ENCODE results near the gene IL2RG.

IL2RG gene

DNA sequence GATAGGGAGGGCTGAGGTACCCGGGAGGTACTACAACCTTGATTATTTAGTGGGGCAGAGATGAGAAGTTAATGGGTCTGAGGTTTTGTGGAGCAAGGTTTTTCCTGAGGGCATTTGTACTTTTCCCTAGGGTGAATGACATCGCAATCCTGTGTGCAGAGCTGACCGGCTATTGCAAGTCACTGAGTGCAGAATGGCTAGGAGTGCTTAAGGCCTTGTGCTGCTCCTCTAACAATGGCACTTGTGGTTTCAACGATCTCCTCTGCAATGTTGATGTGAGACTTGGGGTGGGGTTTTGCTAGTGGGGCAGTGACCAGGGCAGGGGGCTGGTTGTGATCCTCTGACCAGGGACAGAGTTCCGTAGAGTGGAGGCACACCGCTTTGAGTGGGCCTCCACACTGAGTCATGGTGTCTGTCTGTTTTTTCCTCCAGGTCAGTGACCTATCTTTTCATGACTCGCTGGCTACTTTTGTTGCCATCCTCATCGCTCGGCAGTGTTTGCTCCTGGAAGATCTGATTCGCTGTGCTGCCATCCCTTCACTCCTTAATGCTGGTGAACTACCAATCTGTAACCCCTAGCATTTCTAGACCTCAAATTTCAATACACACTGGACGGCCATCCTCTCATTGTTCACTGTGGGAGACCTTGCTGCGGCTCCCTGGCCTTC is 16.9 kb upstream of the IL2RG start:
- intact Hi-C loops (cut with micrococcal nuclease): loop anchor here (5.0 kb wide), 1 partner anchor 131 kb away; no protein-coding TSS in a partner anchor
- peaks cover 30% of the 10 kb centered on the region for H3K4me1 Mint-ChIP-seq (ENCODE audit: low read depth)
- peaks cover 100% of the 10 kb centered on the region for H3K36me3 Mint-ChIP-seq (ENCODE audit: low read depth)
- H3K27me3 Mint-ChIP-seq: no peaks in the 10 kb centered on the region
- no peaks in the 10 kb centered on the region for H3K9me3 Mint-ChIP-seq
- peak overlapping the region; percentile 67 for H3K27ac Mint-ChIP-seq
- H3K4me3 Mint-ChIP-seq: no peak overlapping the region

DNA sequence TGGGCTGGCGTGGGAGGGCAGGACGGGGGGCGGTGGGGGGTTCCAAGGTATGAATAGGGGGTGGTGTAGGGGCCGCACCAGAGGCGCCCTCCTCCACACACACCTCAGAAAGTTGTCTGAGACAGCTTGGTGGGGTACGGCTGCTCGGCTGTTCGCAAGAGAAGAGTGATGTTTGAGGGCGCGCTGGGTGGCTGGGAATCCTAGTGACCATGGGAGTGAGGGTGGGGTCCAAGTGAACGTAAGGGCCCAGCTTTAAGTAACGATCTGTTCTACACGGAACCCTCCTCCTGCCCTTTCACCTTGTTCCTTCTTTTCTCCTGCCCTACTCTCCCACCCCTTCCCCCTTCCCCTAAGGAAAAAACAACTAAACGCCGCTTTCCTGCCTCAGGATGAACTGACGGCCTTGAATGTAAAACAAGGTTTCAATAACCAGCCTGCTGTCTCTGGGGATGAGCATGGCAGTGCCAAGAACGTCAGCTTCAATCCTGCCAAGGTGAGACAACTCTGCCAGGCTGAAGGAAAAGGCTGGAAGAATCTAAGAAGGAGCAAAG is 7.7 kb upstream of the IL2RG start:
- no peaks in the 10 kb centered on the region for H3K9me3 Mint-ChIP-seq
- peak overlapping the region; percentile 95 for H3K27ac Mint-ChIP-seq
- H3K4me1 Mint-ChIP-seq (ENCODE audit: low read depth): peaks cover 5% of the 10 kb centered on the region
- peaks cover 53% of the 10 kb centered on the region for H3K36me3 Mint-ChIP-seq (ENCODE audit: low read depth)
- no peaks in the 10 kb centered on the region for H3K27me3 Mint-ChIP-seq
- intact Hi-C loops (cut with micrococcal nuclease): no loop called here
- peak overlapping the region; percentile 86 for H3K4me3 Mint-ChIP-seq

DNA sequence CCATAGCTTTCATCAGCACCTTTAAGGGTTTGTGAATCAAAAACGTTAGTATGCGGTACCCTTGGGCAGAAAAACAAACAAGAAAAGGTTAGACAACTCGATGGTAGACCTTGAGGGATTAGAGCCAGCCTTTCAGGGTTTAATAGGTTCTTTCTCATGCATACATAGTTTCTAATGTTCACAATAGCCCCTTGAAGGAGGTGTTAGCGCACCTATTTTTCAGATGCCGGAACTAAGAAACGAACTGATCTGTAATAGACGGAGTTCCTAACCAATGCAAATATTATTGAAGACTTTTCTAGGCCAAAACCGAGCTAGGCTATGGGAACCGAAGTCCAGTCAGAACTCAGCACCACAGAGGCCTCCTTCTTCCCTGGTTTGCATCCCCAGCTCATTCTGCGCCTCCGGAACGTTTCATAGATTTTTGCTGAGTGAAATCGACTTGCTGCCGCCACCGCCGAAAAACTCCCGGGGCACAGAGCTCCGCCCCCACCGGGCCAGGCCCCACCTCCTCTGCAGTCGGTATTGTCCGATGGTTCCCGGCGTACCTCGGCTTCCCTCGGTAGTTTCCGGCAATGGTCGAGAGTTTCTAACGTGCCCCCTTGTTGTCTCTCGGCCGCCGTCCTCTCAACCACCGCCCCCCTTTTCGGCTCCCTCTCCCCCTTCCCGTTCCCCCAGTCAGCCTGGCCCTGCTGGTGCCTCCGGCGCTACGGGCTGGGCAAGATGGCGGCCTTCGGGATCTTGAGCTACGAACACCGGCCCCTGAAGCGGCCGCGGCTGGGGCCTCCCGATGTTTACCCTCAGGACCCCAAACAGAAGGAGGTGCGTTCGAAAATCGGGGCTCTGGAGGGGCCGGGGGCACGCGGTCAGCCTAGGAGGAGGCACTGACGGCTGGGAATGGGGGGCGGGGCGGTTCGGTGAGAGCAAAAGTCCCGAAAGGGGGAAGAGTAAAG is 6.9 kb upstream of the IL2RG start, which contains the start of gene MED12:
TSS of gene MED12 (plus strand) at position 565 of the 953 bp plus-strand sequence. CDS start at position 724, 159 bp downstream.
- peaks cover 7% of the 10 kb centered on the region for H3K4me1 Mint-ChIP-seq (ENCODE audit: low read depth)
- peak within 1 kb of the TSS; percentile 95 for H3K27ac Mint-ChIP-seq
- intact Hi-C loops (cut with micrococcal nuclease): no loop called here

DNA sequence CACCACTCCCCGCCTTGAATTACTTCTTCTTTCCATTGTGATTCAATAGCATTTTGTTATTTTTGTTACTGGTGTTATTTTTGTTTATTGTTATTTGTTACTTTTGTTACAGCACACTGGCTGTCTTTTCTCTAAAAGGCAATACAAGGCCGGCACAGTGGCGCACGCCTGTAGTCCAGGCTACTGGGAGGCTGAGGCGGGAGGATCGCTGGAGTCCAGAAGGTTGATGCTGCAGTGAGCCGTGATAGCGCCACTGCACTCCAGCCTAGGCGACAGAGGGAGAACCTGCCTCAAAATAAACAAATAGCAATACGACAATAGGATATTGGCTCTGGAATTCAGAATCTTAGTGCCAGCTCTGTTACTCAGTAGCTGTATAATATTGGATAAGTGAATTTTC is 6.0 kb upstream of the IL2RG start:
- Mint-ChIP-seq H3K9me3 (no peaks in the 10 kb centered on the region), H3K4me1 (ENCODE audit: low read depth) (peaks cover 6% of the 10 kb centered on the region), H3K4me3 (no peak overlapping the region), H3K27me3 (no peaks in the 10 kb centered on the region), H3K27ac (no peak overlapping the region), H3K36me3 (ENCODE audit: low read depth) (peaks cover 36% of the 10 kb centered on the region)
- intact Hi-C loops (cut with micrococcal nuclease): no loop called here

More for the DNA sequence above, 6.9 kb upstream of the IL2RG start, which contains the start of gene MED12:
- peaks cover 45% of the 10 kb centered on the region for H3K36me3 Mint-ChIP-seq (ENCODE audit: low read depth)
- H3K4me3 Mint-ChIP-seq: peak within 1 kb of the TSS; percentile 86
- H3K9me3 Mint-ChIP-seq: no peaks in the 10 kb centered on the region
- H3K27me3 Mint-ChIP-seq: no peaks in the 10 kb centered on the region

DNA sequence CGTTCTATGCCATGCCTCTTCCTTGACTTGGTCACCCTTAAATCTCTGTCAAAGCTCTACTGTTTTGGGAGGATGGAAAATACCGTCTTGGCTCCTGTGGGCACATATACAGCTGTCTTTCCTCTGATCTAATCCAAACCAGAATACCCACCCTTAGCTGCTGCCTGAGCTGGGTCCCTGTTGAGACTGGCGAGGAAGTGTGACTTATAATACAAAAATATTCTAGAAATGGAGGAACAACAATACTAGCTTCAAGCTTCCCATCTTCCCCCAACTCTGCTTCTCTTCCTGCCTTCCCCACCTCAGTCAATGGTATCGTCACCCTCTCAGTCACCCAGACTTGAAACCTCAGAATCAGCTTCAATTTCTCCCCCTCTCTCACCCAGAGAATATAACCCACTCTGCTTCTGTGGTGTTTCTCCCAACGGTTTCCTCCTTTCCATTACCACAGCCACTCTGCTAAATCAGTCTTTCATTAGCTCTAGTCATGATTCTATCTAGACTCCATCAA is 599 bp upstream of the IL2RG start:
- Mint-ChIP-seq H3K27me3 (no peaks in the 10 kb centered on the region), H3K4me1 (ENCODE audit: low read depth) (peaks cover 60% of the 10 kb centered on the region), H3K9me3 (no peaks in the 10 kb centered on the region), H3K4me3 (peak overlapping the region; percentile 77), H3K36me3 (ENCODE audit: low read depth) (peaks cover 30% of the 10 kb centered on the region), H3K27ac (peak overlapping the region; percentile 88)
- intact Hi-C loops (cut with micrococcal nuclease): no loop called here

DNA sequence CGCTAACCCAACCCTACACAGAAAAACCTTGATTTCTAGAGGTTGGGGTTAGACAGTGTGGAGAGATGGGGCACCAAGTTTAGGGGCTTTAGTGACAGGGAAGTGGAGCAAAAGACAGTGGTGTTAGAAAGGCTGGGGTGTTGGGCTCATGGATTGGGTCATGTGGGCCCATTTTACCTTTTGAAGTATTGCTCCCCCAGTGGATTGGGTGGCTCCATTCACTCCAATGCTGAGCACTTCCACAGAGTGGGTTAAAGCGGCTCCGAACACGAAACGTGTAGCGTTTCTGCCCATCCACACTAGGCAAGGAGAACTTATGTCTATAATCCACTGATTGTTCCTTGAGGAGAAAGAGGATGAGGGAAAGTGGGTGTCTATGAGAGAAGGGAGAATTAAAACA is 2.3 kb downstream of the IL2RG start:
- Mint-ChIP-seq H3K27me3 (no peaks in the 10 kb centered on the region), H3K9me3 (no peaks in the 10 kb centered on the region), H3K36me3 (ENCODE audit: low read depth) (peaks cover 36% of the 10 kb centered on the region), H3K4me3 (peak overlapping the region; percentile 42), H3K4me1 (ENCODE audit: low read depth) (peaks cover 81% of the 10 kb centered on the region), H3K27ac (no peak overlapping the region)
- intact Hi-C loops (cut with micrococcal nuclease): no loop called here

DNA sequence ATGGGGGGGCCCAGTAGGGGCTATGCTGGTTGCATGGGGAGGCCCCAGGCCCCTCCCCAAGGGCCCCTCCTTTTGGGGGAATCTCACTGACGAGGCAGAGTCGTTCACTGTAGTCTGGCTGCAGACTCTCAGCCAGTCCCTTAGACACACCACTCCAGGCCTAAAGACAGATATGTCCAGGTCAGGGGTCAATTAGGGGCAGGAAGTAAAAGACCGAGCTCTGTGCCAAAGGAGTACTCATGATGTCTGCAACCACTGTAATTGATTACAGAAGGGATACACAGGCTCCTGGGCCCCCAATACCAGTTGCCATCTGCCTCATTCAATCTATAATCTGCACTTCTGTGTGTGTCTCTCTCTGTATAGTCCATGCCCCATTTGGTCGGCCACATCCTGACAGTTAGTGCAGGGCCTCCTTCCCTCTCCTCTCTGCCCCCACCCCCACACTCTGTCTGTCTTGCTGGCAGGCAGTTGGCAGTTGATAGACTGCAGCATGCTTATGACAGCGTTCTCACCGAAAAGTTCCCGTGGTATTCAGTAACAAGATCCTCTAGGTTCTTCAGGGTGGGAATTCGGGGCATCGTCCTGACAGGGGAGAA is 3.5 kb downstream of the IL2RG start:
- intact Hi-C loops (cut with micrococcal nuclease): no loop called here
- peaks cover 89% of the 10 kb centered on the region for H3K4me1 Mint-ChIP-seq (ENCODE audit: low read depth)
- H3K4me3 Mint-ChIP-seq: no peak overlapping the region
- no peaks in the 10 kb centered on the region for H3K27me3 Mint-ChIP-seq
- H3K9me3 Mint-ChIP-seq: no peaks in the 10 kb centered on the region
- H3K27ac Mint-ChIP-seq: peak overlapping the region; percentile 37
- peaks cover 36% of the 10 kb centered on the region for H3K36me3 Mint-ChIP-seq (ENCODE audit: low read depth)

DNA sequence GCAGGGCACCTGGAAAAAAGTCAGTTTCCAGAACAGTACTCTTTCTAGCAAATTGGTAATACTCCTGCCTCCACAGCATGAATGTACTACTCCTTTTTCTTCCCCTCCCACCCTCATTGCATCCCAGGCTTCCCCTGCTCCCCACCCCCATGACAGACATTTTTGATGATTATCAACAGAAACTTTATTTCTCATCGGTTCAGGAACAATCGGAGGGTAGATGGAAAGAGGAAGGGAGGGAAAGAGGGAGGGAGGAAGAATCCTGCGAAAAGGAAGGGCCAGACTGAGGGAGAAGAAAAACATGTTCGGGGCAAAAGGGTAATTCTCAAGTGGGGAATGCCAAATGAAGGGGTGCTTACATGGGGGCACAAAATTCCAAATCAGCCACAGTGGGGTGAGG is 4.1 kb downstream of the IL2RG start:
- H3K4me3 Mint-ChIP-seq: no peak overlapping the region

DNA sequence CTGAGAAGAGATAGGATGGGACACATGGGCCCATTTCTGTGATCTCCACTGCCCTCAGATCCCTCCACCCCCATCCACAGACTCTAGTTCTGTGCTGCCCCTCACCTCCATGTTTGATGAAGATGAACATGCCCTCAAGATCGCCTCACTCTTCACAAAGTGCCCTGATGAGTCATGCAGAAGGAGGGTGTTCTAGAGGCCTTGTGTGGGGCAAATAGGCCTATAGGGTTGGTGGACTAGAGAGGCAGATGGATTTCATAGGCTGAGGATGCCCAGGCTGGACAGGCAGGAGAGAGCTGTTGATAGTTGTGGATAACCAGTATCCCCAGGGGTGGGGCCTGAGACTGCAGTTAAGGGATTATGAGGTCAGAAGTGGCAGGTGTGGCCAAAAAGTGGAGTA is 5.0 kb downstream of the IL2RG start, which contains the start of gene CXorf65:
TSS of gene CXorf65 (minus strand) at position 314 of the 400 bp plus-strand sequence. CDS start at position 130, 184 bp downstream.
- intact Hi-C loops (cut with micrococcal nuclease): no loop called here
- Mint-ChIP-seq H3K4me1 (ENCODE audit: low read depth) (peaks cover 81% of the 10 kb centered on the region), H3K27ac (no peak within 1 kb of the TSS)

More for the DNA sequence above, 4.1 kb downstream of the IL2RG start:
- H3K36me3 Mint-ChIP-seq (ENCODE audit: low read depth): peaks cover 36% of the 10 kb centered on the region
- no peak overlapping the region for H3K27ac Mint-ChIP-seq
- H3K27me3 Mint-ChIP-seq: no peaks in the 10 kb centered on the region
- intact Hi-C loops (cut with micrococcal nuclease): no loop called here
- peaks cover 89% of the 10 kb centered on the region for H3K4me1 Mint-ChIP-seq (ENCODE audit: low read depth)
- H3K9me3 Mint-ChIP-seq: no peaks in the 10 kb centered on the region

DNA sequence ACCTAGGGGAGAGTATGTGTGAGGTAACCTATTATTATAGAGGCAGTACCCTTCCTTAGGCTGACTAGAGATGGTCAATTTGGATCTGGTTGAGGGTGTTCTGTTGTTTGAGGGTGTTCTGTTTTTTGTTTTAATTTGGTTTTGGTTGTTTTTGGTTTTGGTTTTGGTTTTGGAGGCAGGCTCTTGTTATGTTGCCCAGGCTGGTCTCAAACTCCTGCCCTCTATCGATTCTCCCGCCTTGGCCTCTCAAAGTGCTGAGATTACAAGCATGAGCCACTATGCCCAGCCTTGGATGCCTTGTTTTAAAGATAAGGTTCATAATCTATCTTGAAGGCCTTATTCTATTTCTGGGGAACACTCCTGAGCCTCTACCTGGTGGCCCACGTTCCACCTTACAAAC is 5.7 kb downstream of the IL2RG start:
- intact Hi-C loops (cut with micrococcal nuclease): no loop called here
- Mint-ChIP-seq H3K36me3 (ENCODE audit: low read depth) (peaks cover 41% of the 10 kb centered on the region), H3K9me3 (no peaks in the 10 kb centered on the region), H3K4me3 (no peak overlapping the region), H3K27ac (no peak overlapping the region), H3K4me1 (ENCODE audit: low read depth) (peaks cover 74% of the 10 kb centered on the region), H3K27me3 (no peaks in the 10 kb centered on the region)

More for the DNA sequence above, 5.0 kb downstream of the IL2RG start, which contains the start of gene CXorf65:
- Mint-ChIP-seq H3K27me3 (no peaks in the 10 kb centered on the region), H3K4me3 (no peak within 1 kb of the TSS), H3K9me3 (no peaks in the 10 kb centered on the region), H3K36me3 (ENCODE audit: low read depth) (peaks cover 40% of the 10 kb centered on the region)

DNA sequence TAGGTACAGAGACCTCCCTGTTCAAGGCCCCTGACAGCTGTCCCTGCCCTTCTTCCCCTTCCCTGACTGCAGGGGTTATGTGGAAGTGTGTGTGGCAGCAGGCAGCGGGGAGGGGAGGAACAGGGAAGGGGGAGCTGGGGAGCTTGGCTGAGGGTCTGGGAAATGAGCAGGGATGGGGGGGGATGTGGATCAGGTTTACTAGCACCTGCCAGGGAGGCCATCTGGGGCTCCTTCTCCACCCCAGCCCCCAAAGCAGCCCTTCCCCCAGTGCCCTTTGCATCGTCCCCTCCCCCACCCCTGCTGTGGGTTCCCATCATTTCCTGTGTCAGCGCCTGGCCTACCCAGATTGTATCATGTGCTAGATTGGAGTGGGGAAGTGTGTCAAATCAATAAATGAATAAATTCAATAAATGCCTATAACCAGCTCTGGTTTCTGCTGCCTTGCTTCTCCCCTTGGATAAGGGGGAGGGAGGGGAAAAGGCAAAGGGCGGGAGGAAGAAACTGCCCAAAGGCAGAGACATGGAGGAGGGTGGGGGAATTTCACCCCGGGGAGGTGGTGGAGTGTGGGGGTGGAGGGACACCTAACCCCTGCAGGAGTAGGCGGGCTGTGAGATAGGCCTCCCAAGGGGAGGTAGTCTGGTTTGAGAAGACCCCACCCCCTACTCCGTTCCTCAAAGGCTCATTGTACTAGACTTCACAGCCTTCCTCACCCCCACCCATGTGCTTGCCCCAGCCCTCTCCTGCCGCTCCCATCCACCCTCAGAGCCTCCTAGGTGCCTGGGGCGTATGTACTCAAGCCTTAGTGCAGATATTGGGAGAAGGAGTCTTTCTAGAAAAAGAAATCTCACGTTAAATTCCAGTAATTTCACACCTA is 8.0 kb downstream of the IL2RG start:
- Mint-ChIP-seq H3K9me3 (no peaks in the 10 kb centered on the region), H3K4me3 (no peak overlapping the region), H3K4me1 (ENCODE audit: low read depth) (peaks cover 55% of the 10 kb centered on the region), H3K27ac (peak overlapping the region; percentile 82), H3K36me3 (ENCODE audit: low read depth) (peaks cover 35% of the 10 kb centered on the region), H3K27me3 (no peaks in the 10 kb centered on the region)
- intact Hi-C loops (cut with micrococcal nuclease): no loop called here

DNA sequence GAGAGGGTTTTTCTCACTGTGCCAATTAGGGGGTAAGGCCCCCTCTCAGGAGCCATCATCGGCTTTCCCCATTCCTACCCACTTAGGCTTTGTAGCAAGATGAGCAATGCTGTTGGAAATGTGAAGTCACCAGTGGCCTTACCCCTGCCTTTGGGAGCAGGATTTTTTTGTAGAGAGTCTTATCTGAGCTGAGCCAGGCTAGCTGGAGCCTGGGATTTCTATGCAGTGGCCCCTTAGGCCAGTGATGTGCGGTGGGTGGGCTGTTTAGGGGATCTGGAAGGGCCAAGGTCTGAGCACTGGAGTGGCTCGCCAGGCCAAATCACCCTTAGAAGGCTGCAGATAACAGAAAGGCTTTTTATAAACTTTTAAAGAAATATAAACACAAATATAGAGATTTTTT is 9.1 kb downstream of the IL2RG start:
- Mint-ChIP-seq H3K27ac (peak overlapping the region; percentile 82), H3K4me3 (no peak overlapping the region)

More for the DNA sequence above, 9.1 kb downstream of the IL2RG start:
- H3K36me3 Mint-ChIP-seq (ENCODE audit: low read depth): peaks cover 25% of the 10 kb centered on the region
- no peaks in the 10 kb centered on the region for H3K9me3 Mint-ChIP-seq
- H3K27me3 Mint-ChIP-seq: no peaks in the 10 kb centered on the region
- peaks cover 44% of the 10 kb centered on the region for H3K4me1 Mint-ChIP-seq (ENCODE audit: low read depth)
- intact Hi-C loops (cut with micrococcal nuclease): no loop called here
